ENCODE results near the gene FUCA1. TPM values are rescaled to one million over a fixed set of nuclear protein-coding genes. Genes with fewer than 3 reads are reported as not detected.

Gene FUCA1
- total and polyA plus RNA-seq, 2 of the 8 experiments (the other 6 are each of a cell fraction or from before 2014, with no cell fraction given) = 5.9 to 6.4 TPM

DNA sequence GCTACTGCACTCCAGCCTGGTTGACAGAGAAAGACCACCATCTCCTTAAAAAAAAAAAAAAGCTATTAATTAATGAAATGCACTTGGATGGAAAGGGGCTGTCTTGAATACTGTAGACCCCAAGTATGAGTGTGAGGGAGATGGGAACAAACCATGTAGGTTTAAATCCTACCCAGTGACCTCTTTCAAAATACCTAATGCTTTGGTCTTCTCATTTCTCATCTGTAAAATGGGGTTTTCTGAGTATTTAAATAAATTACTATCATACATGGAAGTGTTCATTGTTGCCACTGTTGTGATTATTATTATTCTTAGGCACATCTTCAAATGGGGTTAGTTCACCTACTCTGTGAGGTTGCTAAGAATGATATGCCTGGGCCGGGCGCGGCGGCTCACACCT lies 17.1 kb upstream of the FUCA1 start (continued):
- TF ChIP-seq, protein P1, sequence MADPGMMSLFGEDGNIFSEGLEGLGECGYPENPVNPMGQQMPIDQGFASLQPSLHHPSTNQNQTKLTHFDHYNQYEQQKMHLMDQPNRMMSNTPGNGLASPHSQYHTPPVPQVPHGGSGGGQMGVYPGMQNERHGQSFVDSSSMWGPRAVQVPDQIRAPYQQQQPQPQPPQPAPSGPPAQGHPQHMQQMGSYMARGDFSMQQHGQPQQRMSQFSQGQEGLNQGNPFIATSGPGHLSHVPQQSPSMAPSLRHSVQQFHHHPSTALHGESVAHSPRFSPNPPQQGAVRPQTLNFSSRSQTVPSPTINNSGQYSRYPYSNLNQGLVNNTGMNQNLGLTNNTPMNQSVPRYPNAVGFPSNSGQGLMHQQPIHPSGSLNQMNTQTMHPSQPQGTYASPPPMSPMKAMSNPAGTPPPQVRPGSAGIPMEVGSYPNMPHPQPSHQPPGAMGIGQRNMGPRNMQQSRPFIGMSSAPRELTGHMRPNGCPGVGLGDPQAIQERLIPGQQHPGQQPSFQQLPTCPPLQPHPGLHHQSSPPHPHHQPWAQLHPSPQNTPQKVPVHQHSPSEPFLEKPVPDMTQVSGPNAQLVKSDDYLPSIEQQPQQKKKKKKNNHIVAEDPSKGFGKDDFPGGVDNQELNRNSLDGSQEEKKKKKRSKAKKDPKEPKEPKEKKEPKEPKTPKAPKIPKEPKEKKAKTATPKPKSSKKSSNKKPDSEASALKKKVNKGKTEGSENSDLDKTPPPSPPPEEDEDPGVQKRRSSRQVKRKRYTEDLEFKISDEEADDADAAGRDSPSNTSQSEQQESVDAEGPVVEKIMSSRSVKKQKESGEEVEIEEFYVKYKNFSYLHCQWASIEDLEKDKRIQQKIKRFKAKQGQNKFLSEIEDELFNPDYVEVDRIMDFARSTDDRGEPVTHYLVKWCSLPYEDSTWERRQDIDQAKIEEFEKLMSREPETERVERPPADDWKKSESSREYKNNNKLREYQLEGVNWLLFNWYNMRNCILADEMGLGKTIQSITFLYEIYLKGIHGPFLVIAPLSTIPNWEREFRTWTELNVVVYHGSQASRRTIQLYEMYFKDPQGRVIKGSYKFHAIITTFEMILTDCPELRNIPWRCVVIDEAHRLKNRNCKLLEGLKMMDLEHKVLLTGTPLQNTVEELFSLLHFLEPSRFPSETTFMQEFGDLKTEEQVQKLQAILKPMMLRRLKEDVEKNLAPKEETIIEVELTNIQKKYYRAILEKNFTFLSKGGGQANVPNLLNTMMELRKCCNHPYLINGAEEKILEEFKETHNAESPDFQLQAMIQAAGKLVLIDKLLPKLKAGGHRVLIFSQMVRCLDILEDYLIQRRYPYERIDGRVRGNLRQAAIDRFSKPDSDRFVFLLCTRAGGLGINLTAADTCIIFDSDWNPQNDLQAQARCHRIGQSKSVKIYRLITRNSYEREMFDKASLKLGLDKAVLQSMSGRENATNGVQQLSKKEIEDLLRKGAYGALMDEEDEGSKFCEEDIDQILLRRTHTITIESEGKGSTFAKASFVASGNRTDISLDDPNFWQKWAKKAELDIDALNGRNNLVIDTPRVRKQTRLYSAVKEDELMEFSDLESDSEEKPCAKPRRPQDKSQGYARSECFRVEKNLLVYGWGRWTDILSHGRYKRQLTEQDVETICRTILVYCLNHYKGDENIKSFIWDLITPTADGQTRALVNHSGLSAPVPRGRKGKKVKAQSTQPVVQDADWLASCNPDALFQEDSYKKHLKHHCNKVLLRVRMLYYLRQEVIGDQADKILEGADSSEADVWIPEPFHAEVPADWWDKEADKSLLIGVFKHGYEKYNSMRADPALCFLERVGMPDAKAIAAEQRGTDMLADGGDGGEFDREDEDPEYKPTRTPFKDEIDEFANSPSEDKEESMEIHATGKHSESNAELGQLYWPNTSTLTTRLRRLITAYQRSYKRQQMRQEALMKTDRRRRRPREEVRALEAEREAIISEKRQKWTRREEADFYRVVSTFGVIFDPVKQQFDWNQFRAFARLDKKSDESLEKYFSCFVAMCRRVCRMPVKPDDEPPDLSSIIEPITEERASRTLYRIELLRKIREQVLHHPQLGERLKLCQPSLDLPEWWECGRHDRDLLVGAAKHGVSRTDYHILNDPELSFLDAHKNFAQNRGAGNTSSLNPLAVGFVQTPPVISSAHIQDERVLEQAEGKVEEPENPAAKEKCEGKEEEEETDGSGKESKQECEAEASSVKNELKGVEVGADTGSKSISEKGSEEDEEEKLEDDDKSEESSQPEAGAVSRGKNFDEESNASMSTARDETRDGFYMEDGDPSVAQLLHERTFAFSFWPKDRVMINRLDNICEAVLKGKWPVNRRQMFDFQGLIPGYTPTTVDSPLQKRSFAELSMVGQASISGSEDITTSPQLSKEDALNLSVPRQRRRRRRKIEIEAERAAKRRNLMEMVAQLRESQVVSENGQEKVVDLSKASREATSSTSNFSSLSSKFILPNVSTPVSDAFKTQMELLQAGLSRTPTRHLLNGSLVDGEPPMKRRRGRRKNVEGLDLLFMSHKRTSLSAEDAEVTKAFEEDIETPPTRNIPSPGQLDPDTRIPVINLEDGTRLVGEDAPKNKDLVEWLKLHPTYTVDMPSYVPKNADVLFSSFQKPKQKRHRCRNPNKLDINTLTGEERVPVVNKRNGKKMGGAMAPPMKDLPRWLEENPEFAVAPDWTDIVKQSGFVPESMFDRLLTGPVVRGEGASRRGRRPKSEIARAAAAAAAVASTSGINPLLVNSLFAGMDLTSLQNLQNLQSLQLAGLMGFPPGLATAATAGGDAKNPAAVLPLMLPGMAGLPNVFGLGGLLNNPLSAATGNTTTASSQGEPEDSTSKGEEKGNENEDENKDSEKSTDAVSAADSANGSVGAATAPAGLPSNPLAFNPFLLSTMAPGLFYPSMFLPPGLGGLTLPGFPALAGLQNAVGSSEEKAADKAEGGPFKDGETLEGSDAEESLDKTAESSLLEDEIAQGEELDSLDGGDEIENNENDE (IDR thresholded peaks at IDR 0.05; ENCODE audit: insufficient replicate concordance, low read length) = no peak
- TF ChIP-seq SAP30 (IDR thresholded peaks at IDR 0.05; ENCODE audit: insufficient read depth, insufficient replicate concordance, low read length) (no peak), TCF12 (IDR thresholded peaks at IDR 0.05; ENCODE audit: low read depth, low read length) (no peak), JUND (IDR thresholded peaks at IDR 0.05; ENCODE audit: low read length) (no peak), NANOG (IDR thresholded peaks at IDR 0.05; ENCODE audit: insufficient read depth, low read depth, low read length, poor library complexity, severe bottlenecking) (no peak), HDAC6 (IDR thresholded peaks at IDR 0.05; ENCODE audit: low read depth, low read length) (no peak), TBP (IDR thresholded peaks at IDR 0.05; ENCODE audit: low read depth, low read length) (no peak)

Data from H1 (cell line).